H1 (cell line): Measurements from ENCODE around the gene ADGRF1.

Experiments
- KDM1A ChIP-seq: fragments of 200-600, 300-600 bp; sonication (generic); IDR thresholded peaks from 2 replicates; pipeline ENCODE4 v1.7.1; 2016; ENCODE audit warnings: mild to moderate bottlenecking, low read length, borderline replicate concordance
- POLR2A ChIP-seq, 2 experiments: IDR thresholded peaks; 1 replicate in 1 of 2; 2 replicates in 1 of 2; pipeline ENCODE4 v1.6.1; 2011; ENCODE audit warnings: low read depth in 2 of 2, low read length in 2 of 2, mild to moderate bottlenecking in 2 of 2; ENCODE audit errors: control extremely low read depth in 1 of 2
- SIRT6 ChIP-seq: IDR thresholded peaks from one replicate; pipeline ENCODE4 v1.7.1; 2012; ENCODE audit warnings: low read length, inconsistent platforms

GRCh38 chr6:47075168-47075567 is 33.0 kb upstream of the ADGRF1 start:
- no peak for TF ChIP-seq SIRT6
- no peak for TF ChIP-seq KDM1A
- no peak for TF ChIP-seq POLR2A (IDR thresholded peaks at IDR 0.05; ENCODE audit: control extremely low read depth in 1 of 2, low read depth in 2 of 2, low read length in 2 of 2)
